ENCODE results near the gene ARHGAP22.

ARHGAP22 gene

DNA sequence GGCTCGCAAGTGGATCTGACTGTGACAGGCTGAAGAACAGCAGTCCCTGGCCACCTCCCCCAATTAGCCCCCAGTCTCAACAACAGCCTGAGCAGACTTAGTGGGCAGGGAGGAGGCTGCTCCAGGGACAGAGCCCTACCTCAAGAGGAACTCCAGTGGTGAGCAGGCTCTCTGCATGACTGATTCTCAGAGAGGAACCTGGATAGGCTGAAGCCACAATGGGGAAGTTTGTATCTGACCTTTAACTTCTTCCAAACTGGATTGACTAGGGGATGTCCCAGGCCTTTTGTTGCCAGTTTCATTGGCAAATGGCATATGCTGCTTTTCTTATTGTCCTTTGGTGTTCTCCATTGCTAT lies 93.0 kb downstream of the ARHGAP22 start:
- DNase-seq (ENCODE audit: low read depth) = no peak

GRCh38 chr10:48511066-48511874 lies 93.6 kb downstream of the ARHGAP22 start:
- DNase-seq (ENCODE audit: low read depth) = no peak

- DNase-seq (ENCODE audit: low read depth) = no peak
Observed at GRCh38 chr10:48509974-48510692, 94.7 kb downstream of the ARHGAP22 start.

GRCh38 chr10:48508791-48509772 lies 95.8 kb downstream of the ARHGAP22 start:
- no peak for DNase-seq (ENCODE audit: low read depth)

DNA sequence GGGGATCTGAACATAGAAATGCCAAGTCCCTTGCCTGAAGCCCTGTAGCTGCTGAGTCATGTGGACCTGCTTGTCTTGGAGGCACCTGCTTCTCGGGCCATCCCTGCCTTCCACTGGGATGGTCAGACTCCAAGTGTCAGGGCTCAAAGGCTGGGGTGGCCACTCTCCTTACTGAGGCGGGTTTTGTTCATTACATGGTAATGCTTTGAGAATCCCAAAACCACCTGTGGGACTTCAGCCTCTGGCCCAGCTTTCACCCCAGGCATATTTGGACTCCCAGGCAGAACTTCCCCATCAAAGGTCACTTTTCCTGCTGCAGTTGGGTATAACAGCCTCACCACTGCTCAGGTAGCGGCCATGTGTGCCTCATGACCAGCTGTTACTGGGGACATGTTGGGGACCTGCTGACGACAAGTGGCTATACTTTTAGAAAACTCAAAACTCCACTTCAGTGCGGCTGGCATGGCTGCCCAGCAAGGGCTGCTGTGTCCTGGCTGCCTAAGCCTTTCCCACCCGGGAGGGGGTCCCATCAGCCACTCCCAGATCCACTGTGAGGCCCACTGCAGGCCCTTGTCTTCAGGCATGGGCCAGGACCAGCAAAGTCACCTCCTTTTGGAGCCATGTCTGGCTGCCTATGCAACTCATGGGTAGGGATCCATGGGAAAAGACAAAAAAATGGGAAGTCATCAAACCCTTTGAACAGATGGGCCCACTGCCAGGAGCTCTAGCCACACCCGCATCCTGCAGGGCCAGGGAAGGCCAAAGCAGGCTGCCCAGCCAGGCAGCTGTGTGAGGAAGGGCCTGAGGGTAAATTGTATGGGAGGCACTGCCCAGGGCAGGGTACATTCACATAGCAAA lies 96.7 kb downstream of the ARHGAP22 start:
- DNase-seq (ENCODE audit: low read depth) = no peak

- DNase-seq (ENCODE audit: low read depth) = no peak
Observed at GRCh38 chr10:48507494-48507893, 97.4 kb downstream of the ARHGAP22 start.

- no peak for DNase-seq (ENCODE audit: low read depth)
Observed at GRCh38 chr10:48506147-48506917, 98.5 kb downstream of the ARHGAP22 start.

DNA sequence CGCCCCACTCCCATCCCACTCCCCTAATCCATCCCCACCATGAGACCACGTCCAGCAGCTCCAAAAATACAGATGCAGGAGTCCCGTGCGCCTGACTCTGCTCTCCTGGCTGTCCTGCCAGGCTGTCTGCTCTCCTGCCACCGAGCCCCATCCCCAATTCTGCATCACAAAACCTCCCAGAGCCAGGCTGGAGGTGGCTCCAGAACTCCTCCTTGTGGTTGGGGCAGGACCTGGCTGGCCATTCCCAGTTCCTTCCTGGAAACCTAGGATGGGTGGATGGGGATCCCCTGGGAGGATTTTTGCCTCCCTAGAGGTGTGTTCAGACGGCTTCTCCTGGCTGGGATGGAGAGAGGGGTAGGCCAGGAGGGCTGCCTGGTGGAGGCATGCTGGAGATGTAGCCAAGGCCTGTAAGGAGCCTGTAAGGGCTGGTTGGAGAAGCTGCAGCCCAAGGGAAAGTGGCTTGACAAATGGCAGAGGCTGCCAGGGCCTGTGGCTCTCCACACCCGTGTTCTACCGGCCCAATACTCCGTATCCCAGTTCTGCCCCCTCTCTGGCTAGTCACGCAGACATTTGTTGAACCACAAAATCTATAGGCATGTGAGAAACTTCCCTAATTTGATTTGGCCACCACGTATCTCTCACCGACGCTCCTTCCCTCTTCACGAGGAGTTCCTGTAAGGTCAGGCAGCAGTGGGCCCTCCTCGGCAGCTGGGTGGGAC lies 99.3 kb downstream of the ARHGAP22 start:
- no peak for DNase-seq (ENCODE audit: low read depth)

DNA sequence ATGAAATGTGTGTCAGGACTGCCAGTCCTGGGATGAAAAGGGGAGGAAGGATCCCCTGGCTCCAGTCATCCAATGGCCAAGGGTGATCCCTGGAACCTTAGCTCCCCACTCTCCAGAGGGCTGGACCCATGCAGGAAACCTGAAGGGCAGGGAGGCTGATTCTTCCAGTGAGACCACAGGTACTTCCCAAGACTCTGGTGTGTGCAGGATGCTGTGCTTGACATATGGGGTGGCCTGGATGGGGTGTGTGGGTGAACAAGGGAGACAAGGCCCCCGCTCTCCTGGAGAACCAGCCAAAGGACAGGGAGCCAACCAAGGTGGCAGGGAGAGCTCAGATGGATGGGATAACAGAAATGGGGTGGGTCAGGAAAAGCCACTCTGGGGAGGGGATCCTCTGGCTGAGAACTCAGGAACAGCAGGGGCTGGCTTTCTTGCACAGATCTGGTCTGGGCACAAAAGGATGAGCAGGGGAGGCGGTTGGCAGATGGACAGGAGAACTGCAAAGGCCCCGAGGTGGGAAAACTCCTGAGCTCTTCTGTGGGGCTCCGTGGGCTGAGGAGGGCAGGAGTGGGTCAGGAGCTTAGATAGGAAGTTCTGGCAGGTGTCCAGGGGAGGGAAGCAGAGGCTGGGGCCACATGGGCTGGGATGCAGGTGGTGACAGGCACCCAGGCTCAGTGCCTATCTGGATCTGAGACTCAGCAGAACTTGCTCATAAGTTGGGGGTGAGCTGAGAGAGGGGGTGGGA lies 100.6 kb downstream of the ARHGAP22 start:
- no peak for DNase-seq (ENCODE audit: low read depth)

GRCh38 chr10:48503293-48503911 lies 101.5 kb downstream of the ARHGAP22 start:
- no peak for DNase-seq (ENCODE audit: low read depth)

DNA sequence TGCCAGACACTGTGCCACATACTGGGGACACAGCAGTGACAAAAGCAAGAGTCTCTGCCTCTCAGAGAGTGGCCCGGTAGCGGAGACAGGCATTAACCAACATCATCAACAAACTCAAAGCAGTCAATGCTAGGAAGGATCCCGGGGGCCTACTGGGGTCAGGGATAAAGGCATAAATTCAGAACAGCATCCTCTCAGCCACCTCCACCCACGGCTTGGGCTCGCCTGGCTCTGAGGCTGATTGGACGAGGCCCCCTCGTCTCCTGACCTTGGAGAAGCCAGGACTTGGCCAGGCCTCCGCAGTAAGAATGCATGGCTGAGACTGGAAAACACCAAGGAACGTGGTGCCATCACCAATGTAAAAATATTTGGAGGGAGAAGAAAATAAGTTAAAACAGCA lies 102.1 kb downstream of the ARHGAP22 start:
- DNase-seq (ENCODE audit: low read depth) = no peak

DNA sequence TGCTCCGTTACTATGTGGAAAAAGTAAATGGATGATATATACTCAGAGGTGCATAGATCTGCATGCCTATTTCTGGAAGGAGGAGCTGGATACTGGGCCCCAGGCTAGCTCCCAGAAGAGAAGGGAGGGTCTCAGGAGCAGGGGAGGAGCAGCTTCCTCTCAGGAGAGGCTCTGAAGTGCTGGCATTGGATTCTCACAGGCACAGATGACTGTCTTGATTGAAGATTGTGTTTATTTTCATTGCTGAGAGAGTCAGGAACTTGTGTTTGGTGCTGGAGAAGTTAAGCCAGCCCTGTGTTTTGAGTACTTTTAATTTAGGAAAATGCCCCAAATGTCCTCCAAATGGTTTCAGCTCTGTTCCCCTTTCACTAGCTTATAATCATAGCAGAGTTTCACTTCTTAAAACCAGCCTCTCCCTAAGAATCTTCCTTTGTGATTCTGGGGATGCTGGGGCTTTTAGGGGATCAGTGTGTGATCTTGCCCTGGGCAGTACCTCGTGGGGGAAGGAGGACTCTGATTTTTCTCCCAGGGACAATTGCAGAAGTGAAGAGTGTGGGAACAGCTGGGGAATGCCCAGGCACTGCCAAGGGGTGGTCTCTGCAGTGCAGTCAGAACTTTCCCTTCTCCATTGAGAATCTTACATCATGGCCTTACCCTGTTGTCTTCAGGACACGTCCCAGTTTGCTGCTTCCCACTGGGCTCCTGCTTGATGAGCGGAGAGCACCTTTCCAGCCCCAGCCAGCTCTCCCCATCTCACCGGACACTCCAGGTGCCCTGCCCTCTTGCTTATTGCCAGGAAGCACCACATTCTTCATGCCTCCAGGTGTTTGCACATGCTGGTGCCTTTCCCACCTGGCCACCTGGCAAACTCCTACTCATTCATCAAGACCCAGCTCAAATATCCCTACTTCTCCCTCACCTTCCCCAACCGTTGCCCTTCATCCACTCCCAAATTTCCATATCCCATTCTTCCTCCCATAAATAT lies 102.8 kb downstream of the ARHGAP22 start:
- no peak for DNase-seq (ENCODE audit: low read depth)

DNA sequence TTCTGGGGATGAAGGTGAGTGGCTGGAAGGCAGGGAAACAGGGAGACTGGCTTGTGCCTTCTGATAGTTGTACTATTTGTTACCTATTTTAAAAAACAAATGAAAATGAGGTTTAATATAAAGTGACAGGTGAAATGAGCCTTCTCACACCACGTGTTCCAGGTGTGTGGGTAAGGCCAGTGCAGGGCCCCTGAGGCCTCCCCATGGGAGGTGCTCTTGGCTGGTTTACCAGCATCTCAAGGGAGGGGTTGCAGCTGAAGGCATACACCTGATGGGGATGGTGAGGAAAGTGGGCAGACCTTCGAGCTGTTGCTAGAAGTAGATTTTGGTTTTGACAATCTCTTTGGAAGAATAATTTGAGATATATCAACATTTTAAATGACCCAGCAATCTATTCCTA lies 103.6 kb downstream of the ARHGAP22 start:
- no peak for DNase-seq (ENCODE audit: low read depth)

DNA sequence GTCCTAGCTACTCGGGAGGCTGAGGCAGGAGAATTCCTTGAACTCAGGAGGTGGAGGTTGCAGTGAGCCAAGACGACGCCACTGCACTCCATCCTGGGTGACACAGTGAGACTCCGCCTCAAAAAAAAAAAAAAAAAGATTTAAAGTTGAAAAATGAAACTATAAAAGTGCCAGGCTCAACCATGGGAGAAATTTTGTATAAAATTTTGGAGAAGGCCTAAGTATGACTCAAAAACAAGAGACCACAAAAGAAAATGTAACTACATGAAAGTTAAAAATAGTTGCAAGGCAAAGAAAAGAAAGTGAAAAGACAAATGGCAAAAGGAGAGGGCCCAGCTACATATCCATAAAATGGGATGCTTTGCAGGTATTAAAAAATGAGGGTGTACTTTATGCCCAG lies 104.1 kb downstream of the ARHGAP22 start:
- no peak for DNase-seq (ENCODE audit: low read depth)

- no peak for DNase-seq (ENCODE audit: low read depth)
Observed at GRCh38 chr10:48498940-48499510, 105.8 kb downstream of the ARHGAP22 start.

DNA sequence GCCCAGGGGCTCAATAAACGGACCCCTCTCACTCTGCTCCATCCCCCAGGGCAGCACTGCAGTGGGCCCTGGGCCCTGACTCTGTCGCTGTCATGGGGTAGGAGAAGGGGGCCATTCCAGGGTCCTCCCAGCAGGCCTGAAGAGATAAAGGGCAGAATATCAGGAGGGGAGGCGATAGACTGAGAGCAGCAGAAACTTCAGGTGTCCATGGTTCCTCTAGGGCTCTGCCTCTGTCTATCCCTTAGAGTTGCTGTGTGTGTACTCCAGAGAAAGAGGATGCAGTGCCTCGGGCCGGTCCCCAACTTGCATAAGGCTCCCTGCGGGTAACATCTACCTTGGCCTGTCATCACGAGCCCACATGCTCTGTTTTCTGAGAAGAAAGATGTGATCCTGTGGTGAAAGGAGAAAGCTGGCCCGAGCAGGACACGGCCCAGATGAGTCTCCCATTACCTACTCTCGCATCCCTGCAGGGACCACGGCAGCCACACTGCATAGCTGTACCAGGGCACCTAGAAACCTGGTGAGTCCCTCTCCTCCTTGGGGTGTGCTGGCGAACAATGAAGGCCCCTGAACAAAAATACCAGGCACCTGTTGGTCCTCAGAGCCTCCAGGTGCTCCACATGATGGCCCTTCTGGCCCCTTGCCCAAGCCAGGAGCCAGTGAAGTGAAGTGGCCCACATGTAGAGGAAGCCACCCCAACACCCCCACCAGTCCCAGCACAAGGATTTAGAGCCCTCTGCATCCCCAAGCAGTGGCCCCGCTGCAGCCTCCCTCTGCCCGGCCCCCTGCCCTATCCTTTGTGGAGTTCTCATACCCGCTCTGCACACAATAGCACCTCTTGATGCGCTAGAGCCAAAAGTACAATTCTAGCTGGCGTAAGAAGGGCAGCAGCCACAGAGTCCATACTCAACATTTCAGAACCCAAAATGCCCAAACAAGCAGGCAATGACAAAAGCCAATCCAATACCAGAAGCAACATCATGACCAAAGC lies 106.8 kb downstream of the ARHGAP22 start:
- no peak for DNase-seq (ENCODE audit: low read depth)
